Epidermal melanocyte (primary cell): ENCODE data around the gene JPH3.
"Not testable (repeated sequence)": the region's sequence is repeated elsewhere in the genome, so short reads cannot be mapped to it uniquely, and the experiment has no call there.

Experiments
- DNase-seq: peaks from one replicate; pipeline ENCODE4 v3.0.0; 2011; ENCODE audit warnings: low spot score; ENCODE audit not compliant: insufficient read length

Gene JPH3

GRCh38 chr16:87680272-87680644, 78.0 kb downstream of the JPH3 start:
- DNase-seq = no peak

DNA sequence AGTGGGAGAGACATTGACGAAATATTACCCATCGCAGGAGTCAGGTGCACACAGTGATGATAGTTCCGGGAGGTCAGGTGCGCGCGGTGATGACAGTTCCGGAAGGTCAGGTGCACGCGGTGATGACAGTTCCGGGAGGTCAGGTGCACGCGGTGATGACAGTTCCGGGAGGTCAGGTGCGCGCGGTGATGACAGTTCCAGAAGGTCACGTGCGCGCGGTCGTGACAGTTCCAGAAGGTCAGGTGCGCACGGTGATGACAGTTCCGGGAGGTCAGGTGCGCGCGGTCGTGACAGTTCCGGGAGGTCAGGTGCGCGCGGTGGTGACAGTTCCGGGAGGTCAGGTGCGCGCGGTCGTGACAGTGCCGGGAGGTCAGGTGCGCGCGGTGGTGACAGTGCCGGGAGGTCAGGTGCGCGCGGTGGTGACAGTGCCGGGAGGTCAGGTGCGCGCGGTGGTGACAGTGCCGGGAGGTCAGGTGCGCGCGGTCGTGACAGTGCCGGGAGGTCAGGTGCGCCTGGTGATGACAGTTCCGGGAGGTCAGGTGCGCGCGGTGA, 78.8 kb downstream of the JPH3 start:
- not testable (repeated sequence) for DNase-seq

DNA sequence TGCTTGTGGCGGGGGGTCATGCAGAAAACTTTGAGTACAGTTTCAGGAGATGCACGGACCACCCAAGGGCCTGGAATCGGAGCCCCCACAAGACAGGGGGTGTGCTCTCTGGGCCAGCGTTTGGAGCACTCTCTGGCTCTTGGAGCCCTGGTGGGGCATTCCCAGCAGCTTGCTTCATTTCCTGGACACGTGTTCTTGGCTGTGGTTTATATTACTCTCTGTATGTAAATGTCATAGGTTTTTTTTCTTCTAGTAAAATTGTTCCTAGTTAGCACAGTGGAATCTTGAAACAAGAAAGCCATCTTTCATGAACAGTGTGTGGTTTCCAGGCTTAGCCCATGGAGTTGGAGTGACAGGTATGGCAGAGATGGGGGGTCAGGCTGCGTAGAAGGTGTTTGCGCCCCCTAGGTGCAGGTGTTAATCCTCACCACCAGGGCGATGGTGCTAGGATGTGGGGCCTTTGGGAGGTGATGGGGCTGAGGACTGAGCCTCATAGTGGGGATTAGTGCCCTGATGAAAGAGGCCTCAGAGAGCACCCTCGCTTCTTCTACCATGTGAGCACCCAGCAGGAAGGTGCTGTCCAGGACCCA, 79.8 kb downstream of the JPH3 start:
- no peak for DNase-seq

- no peak for DNase-seq
Measured at GRCh38 chr16:87682852-87683399, 80.6 kb downstream of the JPH3 start.

DNA sequence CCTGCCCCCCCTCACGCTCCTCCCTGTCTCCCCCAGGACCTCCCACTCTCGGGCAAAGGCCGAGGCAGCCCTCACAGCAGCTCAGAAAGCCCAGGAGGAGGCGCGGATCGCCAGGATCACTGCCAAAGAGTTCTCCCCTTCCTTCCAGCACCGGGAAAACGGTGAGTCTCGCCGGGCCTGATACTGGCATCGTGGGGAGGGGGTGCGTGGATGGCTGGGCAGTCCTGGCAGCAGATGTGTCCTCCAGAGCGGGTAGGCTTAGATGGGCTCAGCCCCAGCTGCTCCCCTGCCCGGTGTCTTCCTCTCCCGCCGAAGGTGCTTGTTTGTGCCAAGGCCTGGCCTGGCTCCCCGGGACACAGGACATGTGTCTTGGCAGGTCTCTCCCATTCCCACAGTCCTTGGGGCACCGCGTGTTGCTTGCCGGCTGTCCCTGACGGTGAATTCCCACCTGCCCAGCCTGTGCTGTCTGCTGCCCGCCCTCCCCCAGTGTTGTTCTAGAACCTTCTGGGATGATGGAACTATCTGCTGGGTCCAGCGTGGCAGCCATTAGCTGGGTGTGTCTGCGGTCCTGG, 81.9 kb downstream of the JPH3 start:
- no peak for DNase-seq

GRCh38 chr16:87684711-87685404, 82.5 kb downstream of the JPH3 start:
- DNase-seq = no peak

GRCh38 chr16:87685405-87685755, 83.1 kb downstream of the JPH3 start:
- no peak for DNase-seq

- no peak for DNase-seq
Measured at GRCh38 chr16:87685766-87686165, 83.5 kb downstream of the JPH3 start.

DNA sequence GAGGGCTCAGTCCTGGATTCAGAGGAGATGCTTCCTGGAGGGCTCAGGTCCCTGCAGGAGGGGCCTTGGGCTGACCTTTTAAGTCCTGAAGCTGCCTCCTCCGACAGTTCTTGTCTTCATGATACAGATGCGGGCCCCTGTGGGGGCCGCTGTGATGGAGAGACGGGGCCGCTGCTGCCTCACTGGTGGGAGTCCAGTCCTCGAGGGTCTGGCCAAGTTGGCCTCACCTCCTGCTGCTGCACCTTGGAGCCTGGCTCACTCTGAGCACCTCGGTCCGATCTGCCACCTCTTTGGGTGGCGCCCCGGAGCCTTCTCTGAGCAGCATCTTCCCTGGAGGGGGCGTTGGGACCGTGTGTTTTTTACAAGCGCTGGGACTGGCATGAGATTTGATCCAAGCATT, 84.4 kb downstream of the JPH3 start:
- DNase-seq = no peak

DNA sequence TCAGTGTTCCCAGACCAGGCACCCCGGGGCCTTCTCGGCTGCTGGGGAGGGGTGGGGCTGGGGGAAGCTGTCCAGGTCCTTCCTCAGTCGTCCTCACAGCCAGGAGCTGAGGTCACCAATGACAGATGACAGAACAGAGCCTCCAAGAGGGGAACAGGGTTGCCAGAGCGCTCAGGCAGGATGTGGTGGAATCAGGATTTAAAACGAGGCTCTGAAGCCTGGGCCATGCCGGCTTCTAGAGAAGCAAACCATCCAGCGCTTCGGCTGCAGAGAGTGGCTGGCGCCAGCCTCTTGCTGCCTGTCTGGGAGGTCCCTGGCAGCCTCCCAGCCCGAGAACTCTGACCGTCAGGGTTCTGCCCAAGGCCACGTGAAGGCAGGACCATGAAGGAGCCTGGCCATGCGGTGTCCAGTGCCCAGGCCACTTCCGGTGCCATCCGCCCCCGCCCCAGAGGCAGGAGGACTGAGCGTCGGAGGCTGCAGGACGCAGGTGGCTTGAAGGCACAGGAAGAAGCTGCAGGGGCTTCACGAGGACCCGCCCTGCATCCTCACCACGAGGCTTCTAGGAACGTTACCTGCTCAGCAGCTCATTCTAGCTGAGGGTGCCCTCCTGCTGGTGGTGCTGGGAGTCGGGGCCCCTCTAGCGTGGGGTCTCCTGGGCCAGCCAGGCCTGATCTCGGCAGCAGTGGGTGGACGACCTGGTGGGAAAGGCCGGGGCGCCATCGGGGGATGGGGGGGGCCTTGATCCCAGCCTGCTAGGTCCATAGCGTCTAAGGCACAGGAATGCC, 85.0 kb downstream of the JPH3 start:
- DNase-seq = no peak

GRCh38 chr16:87687998-87688529, 85.8 kb downstream of the JPH3 start:
- DNase-seq = no peak

DNA sequence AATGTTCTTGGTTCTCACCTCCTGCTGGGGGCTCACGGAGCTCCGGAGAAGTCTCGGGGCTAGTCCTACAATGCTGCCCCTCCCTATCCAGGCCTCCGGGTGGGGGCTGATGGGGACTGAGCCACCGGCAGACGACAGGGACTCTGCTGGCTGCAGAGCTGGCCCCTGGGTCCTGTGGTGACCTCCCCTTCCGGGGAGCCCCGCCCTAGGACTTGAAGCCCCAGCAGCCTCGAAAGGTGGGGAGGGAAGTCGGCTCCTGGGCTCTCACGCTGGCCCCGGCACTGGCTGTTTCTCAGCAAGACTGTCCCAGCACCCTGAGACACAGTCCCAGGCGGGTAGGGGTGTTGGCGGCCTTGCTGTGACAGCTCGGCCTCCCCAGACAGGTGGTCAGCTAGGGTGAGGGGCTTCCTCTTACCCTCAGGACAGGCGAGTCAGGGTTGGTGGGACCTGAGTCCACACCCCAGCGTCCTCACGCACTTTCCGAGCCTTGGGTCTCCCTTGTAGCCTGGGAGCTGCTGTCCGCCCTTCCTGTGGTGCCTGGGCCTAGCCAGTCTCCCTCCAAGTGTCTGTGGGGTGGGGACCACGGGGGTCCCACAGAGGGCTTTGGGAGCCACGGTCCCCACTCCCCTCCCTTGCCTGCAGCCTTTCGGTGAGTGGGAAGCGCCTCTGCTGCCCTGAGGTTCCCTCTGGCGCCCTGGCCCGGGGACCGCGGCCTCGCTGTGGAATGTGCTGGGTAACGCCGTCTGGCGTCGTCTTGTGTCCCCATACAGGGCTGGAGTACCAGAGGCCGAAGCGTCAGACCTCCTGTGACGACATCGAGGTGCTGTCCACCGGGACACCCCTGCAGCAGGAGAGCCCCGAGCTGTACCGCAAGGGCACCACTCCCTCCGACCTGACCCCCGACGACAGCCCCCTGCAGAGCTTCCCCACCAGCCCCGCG, 86.8 kb downstream of the JPH3 start:
- DNase-seq = no peak

DNA sequence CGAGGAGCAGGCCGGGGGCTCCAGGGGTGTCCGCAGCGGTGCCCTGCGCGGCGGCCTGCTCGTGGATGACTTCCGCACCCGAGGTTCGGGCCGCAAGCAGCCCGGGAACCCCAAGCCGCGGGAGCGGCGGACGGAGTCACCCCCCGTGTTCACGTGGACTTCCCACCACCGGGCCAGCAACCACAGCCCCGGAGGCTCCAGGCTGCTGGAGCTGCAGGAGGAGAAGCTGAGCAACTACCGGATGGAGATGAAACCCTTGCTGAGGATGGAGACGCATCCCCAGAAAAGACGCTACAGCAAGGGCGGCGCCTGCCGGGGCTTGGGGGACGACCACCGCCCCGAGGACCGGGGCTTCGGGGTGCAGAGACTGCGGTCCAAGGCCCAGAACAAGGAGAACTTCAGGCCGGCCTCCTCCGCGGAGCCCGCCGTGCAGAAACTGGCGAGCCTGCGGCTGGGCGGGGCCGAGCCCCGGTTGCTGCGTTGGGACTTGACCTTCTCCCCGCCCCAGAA, 87.7 kb downstream of the JPH3 start:
- DNase-seq = no peak

DNA sequence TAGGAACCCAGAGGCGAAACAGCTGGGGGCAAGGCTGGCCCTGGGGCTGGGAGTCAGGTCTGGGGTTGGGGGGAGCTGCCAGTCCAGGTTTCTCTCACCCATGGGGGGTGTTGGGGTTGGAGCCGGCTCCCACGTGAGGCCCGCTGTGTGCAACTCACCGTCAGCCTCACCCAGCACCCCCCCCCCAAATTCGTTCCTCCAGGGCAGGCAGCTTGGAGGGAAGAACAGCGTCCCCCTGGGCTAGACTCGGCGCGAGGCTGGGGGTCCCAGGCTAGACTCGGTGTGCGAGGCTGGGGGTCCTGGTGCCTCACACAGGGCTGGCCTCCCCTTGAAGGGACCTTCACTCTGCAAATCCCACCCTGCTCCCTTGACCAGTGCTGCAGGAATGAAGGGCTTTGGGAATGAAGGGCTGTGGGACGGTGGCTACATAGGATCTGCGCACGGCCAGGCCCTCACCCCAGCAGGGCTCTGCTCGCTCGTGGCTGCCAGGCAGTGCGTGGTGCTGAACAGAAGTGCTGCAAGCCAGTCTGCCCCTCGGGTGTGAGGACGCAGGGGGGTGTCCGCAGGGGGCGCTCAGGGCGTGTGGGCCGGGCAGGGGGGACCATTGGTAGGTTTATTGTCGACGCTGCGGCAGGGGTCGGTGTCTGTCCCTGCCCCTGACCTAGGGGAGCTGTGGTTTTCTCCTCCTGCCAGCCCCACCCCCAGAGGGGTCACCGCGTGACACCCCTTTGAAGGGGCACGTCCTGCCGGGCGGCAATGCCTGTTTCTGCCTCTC, 88.8 kb downstream of the JPH3 start:
- no peak for DNase-seq

- DNase-seq = no peak
Measured at GRCh38 chr16:87691686-87692079, 89.4 kb downstream of the JPH3 start.

DNA sequence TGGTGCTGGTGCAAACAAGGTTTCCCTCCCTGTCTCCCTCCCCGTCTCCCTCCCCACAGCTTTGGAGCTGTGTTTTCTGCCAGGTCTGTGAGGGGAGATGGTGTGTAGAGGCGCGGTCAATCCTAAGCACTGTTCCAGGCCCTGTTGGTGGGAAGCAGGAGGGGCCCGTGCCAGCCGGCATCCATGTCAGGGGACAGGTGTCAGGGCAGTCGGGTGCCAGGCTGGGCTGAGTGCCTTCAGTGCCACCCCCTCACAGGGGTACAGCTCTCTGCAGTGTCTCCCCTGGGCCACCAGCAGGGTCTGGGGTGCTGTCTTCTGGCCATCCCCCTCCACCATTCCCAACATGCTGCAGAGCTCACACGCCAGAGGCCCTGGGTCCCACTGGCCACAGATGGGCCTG, 89.9 kb downstream of the JPH3 start:
- no peak for DNase-seq

- DNase-seq = no peak
Measured at GRCh38 chr16:87692756-87693155, 90.4 kb downstream of the JPH3 start.

DNA sequence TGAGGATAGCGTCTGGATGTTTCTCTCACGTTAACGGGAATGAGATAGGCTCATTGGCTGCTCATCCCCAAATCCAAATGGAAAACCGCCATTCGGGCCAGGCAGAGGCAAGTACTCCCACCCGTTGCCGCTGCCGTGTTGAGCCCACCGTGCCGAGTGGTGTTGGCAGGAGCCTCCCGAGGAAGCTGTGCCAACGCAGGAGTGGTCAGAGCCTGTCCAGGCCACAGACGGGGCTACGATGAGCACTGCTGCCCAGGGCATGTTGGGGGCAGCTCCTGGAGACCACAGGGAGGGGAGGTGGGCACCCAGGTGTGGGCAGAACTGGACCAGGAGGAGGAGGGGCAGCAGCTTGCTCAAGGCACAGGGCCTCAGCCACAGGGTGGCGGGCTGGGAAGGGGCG, 91.5 kb downstream of the JPH3 start:
- DNase-seq = no peak

DNA sequence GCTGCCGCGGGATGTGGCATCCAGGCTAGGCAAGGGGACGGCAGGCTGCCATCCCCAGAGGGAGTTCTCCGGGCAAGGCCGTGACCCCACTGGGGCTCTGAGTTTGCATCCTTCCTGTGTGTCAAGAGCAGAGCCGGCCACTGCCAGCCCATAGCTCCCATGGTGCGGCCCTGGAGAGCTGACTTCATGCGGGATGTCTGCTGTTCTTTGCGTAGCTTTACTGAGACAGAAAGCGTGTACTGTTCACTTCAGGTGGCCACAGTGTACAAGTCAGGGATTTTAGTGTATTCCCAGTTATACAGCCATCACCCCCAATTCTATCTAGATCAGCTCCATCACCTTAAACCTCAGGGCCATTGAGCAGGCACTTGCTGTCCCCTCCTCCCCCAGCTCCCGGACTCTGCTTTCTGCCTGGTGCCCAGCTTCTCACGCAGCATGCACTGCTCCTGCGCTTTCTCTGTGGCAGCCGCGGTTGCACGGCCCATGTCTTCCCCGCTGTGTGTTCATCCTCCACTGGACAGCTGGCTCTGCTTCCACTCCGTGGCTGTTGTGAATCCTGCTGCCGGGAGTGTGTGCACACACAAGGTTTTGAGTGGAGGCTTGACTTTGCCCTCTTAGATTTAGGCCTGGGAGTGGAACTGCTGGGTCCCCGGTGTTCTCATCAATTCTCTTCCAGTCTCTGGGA, 92.3 kb downstream of the JPH3 start:
- DNase-seq = no peak
